Mesodermal cell (in vitro differentiated cells): ENCODE measurements around the gene ZC3H11A.

Experiments used
- H3K27ac ChIP-seq: 2 replicates; pipeline ENCODE4 v1.7.0; 2013; ENCODE audit warnings: mild to moderate bottlenecking, low read depth, low read length, moderate library complexity; ENCODE audit not compliant: severe bottlenecking
- H3K36me3 ChIP-seq: 2 replicates; pipeline ENCODE4 v1.7.1; 2013; ENCODE audit warnings: mild to moderate bottlenecking, low read length, moderate library complexity; ENCODE audit not compliant: control insufficient read depth, insufficient read depth
- H3K4me1 ChIP-seq: one replicate; pipeline ENCODE4 v1.7.1; 2013; ENCODE audit warnings: mild to moderate bottlenecking, low read length; ENCODE audit not compliant: insufficient read depth, control insufficient read depth, poor library complexity, severe bottlenecking
- H3K4me3 ChIP-seq: 2 replicates; pipeline ENCODE4 v1.7.0; 2013; ENCODE audit warnings: low read length, control low read depth, mild to moderate bottlenecking; ENCODE audit not compliant: insufficient read depth, poor library complexity, severe bottlenecking; ENCODE audit errors: extremely low read depth
- H3K9me3 ChIP-seq: 2 replicates; pipeline ENCODE4 v1.7.1; 2013; ENCODE audit warnings: mild to moderate bottlenecking, low read length, moderate library complexity; ENCODE audit not compliant: control insufficient read depth
- WGBS, 2 experiments: methylation state at CpG; one replicate each; pipeline ENCODE4 v1.1.5; 2013; ENCODE audit warnings: missing lambda C conversion rate in 2 of 2; ENCODE audit not compliant: insufficient coverage in 2 of 2; 5-methylcytosine and 5-hydroxymethylcytosine counted together

ZC3H11A gene

DNA sequence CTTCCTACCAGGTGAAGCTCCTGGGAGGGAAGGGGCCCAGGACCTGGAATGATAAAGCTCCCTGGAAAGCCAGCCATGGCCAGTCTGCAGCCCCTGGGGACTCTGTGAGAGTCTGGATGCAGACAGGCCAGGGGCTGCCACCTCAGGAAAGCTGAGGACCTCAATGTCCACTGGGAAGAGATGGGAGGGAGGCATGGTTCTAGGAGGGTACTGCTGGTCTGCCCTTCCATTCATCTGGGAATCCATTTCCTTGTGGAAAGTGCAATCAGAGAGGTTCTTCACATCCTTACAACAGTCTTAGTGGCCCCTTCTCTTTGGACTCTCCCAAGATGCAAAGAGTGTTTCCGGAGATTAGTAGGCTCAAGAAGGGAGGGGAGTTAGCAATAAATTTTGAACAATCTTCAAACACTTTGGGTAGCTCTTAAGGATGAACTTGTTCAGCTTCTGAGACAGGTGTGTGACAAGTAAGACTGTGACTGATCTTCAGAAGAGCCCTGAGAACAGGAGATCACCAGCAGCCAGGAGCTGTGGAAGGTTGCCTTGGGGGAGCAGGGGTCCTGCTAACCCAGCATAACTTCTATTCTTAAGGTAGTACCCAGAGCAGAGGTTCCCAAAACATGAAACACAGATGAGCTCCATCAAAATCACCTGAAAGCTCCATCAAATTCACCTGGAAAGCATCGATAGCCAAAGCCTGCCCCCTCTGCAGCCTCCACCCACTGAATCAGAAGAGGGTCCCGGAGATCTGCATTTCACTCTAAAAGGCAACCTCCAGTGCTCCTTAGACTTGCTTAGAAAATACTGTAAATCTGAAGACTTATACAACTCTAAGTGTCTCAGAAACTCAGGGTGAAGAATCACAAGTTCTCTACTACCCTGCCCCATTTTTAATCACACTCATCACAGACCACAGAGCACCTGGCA lies 31.1 kb upstream of the ZC3H11A start:
- Histone ChIP-seq H3K4me3 (no peak overlapping the region), H3K9me3 (no peaks in the 10 kb centered on the region), H3K27ac (no peak overlapping the region), H3K4me1 (no peaks in the 10 kb centered on the region), H3K36me3 (no peaks in the 10 kb centered on the region)
- 100% methylated on average over 1 of the region's 3 CpGs; no CpG with 5 or more reads in 1 of the 2 experiments for WGBS, 2 experiments

GRCh38 chr1:203765029-203765837 lies 30.2 kb upstream of the ZC3H11A start, which contains the start of gene LAX1:
LAX1 (plus strand) TSS chr1:203765183; CDS start chr1:203765566, 383 bp downstream.
- Histone ChIP-seq H3K4me3 (no peak within 1 kb of the TSS), H3K27ac (no peak within 1 kb of the TSS), H3K9me3 (no peaks in the 10 kb centered on the region), H3K36me3 (no peaks in the 10 kb centered on the region), H3K4me1 (no peaks in the 10 kb centered on the region)
- WGBS, 2 experiments: 83 to 87% methylated on average over 14 to 15 of the region's 16 CpGs

DNA sequence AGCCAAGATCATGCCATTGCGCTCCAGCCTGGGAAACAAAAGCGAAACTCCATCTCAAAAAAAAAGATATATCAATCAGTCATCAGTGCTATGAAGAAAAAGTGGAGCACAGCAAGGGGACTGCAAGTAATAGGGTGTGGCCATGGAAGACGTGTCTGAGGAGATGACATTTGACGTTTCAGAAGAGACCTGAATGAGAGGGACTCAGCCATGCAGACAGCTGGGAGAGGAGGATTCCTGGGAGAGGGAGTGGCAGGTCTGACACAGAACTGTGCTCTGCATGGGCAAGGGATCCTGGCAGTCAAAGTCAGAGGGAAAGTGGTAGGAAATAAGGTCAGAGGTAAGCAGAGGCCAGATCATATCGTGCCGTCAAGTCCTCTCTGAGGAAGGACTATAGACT lies 27.2 kb upstream of the ZC3H11A start:
- Histone ChIP-seq H3K27ac (no peak overlapping the region), H3K4me3 (no peak overlapping the region), H3K36me3 (no peaks in the 10 kb centered on the region), H3K4me1 (no peaks in the 10 kb centered on the region), H3K9me3 (no peaks in the 10 kb centered on the region)
- WGBS, 2 experiments: 89 to 93% methylated on average over 4 of the region's 6 CpGs

- no peaks in the 10 kb centered on the region for H3K36me3 ChIP-seq
- no peak overlapping the region for H3K4me3 ChIP-seq
- WGBS, 2 experiments: 89 to 95% methylated on average over 9 to 10 of the region's 15 CpGs
- no peaks in the 10 kb centered on the region for H3K9me3 ChIP-seq
- no peaks in the 10 kb centered on the region for H3K4me1 ChIP-seq
- H3K27ac ChIP-seq: no peak overlapping the region
Measured at GRCh38 chr1:203769505-203770343, 25.7 kb upstream of the ZC3H11A start.

GRCh38 chr1:203771901-203772301 lies 23.5 kb upstream of the ZC3H11A start:
- Histone ChIP-seq H3K9me3 (no peaks in the 10 kb centered on the region), H3K36me3 (no peaks in the 10 kb centered on the region), H3K4me3 (no peak overlapping the region), H3K27ac (no peak overlapping the region), H3K4me1 (no peaks in the 10 kb centered on the region)
- 84 to 86% methylated on average over 6 of the region's 7 CpGs for WGBS, 2 experiments

DNA sequence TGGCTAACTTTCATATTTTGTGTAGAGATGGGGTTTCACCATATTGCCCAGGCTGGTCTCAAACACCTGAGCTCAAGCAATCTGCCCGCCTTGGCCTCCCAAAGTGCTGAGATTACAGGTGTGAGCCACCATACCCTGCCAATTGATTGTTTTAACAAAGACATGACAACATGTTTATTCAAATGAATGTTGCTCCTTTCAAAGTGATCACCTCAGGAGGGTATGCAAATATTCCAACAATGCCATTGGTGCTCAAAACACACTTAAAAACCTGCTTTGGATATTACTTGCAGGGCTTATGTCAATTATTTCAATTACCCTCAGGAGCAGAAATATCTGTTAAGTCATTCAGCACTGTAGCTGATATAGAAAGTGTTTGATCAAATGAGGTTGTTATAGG lies 22.6 kb upstream of the ZC3H11A start:
- H3K9me3 ChIP-seq: no peaks in the 10 kb centered on the region
- WGBS, 2 experiments: 80 to 100% methylated on average over 1 of the region's 1 CpG
- H3K4me3 ChIP-seq: no peak overlapping the region
- no peaks in the 10 kb centered on the region for H3K4me1 ChIP-seq
- H3K27ac ChIP-seq: no peak overlapping the region
- no peaks in the 10 kb centered on the region for H3K36me3 ChIP-seq

DNA sequence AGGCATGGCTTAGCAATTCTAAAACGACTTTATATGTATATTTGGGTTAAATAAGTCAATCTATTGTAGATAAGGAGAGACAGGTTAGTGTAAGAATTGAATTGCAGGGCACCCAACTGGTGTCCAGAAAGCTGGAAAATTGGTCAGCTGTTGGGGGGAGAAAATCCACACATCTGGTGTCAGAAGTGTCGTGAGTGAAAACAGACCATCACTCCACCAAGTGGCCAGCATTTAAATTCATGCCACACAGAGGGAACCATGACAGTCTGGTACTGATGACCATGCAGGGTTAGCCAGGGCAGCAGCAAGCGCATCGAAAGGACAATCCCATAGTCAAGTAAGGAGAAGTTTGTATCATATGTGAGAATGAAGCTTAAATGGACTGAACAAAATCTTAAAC lies 18.8 kb upstream of the ZC3H11A start:
- 79 to 88% methylated on average over 3 to 4 of the region's 4 CpGs for WGBS, 2 experiments
- Histone ChIP-seq H3K9me3 (no peaks in the 10 kb centered on the region), H3K27ac (no peak overlapping the region), H3K4me3 (no peak overlapping the region), H3K36me3 (no peaks in the 10 kb centered on the region), H3K4me1 (no peaks in the 10 kb centered on the region)

GRCh38 chr1:203777596-203777995 lies 17.8 kb upstream of the ZC3H11A start:
- WGBS, 2 experiments: 85% methylated on average over 2 of the region's 3 CpGs; no CpG with 5 or more reads in 1 of the 2 experiments
- no peak overlapping the region for H3K4me3 ChIP-seq
- H3K36me3 ChIP-seq: no peaks in the 10 kb centered on the region
- no peak overlapping the region for H3K27ac ChIP-seq
- H3K4me1 ChIP-seq: no peaks in the 10 kb centered on the region
- no peaks in the 10 kb centered on the region for H3K9me3 ChIP-seq

- WGBS, 2 experiments: no CpG with 5 or more reads among the region's 3 CpGs
- no peaks in the 10 kb centered on the region for H3K9me3 ChIP-seq
Measured at GRCh38 chr1:203778146-203778545, 17.3 kb upstream of the ZC3H11A start.

DNA sequence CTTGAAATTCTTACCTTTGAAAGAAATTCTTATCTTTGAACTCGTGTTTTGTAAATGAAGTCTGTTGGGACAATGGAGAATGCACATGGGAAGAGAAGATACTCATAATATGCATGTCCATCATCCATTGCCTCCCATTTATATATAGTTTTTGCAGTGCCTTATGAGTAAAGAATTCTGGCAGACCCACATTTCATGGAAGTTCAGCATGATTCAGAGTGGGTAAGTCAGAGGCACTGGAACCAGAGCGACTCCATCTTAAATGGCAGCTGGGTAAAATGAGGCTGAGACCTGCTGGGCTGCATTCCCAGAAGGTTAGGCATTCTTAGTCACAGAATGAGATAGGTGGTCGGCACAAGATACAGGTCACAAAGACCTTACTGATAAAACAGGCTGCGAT lies 16.6 kb upstream of the ZC3H11A start:
- Histone ChIP-seq H3K27ac (no peak overlapping the region), H3K36me3 (no peaks in the 10 kb centered on the region), H3K9me3 (no peaks in the 10 kb centered on the region), H3K4me1 (no peaks in the 10 kb centered on the region), H3K4me3 (no peak overlapping the region)
- 91 to 97% methylated on average over 3 of the region's 4 CpGs for WGBS, 2 experiments

More at GRCh38 chr1:203778146-203778545, 17.3 kb upstream of the ZC3H11A start:
- no peak overlapping the region for H3K27ac ChIP-seq
- H3K4me1 ChIP-seq: no peaks in the 10 kb centered on the region
- no peak overlapping the region for H3K4me3 ChIP-seq
- no peaks in the 10 kb centered on the region for H3K36me3 ChIP-seq
